IPS-18a (cell line): ENCODE results near the gene MYOM1.

Experiments used
- H3K27ac ChIP-seq: one replicate; pipeline ENCODE4 v1.5.1; 2013; ENCODE audit warnings: low read length
- H3K27me3 ChIP-seq: one replicate; pipeline ENCODE4 v1.6.1; 2013; ENCODE audit warnings: mild to moderate bottlenecking, low read length; ENCODE audit not compliant: control insufficient read depth, insufficient read depth
- H3K36me3 ChIP-seq: one replicate; pipeline ENCODE4 v1.6.1; 2013; ENCODE audit warnings: low read depth, low read length; ENCODE audit not compliant: control insufficient read depth
- H3K4me1 ChIP-seq: one replicate; pipeline ENCODE4 v1.6.1; 2013; ENCODE audit warnings: low read depth, low read length; ENCODE audit not compliant: control insufficient read depth
- H3K4me3 ChIP-seq: one replicate; pipeline ENCODE4 v1.5.1; 2013; ENCODE audit warnings: low read length
- H3K9ac ChIP-seq: one replicate; pipeline ENCODE4 v1.6.1; 2013; ENCODE audit warnings: mild to moderate bottlenecking, low read length, moderate library complexity
- H3K9me3 ChIP-seq: one replicate; pipeline ENCODE4 v1.6.1; 2013; ENCODE audit warnings: low read depth, low read length; ENCODE audit not compliant: control insufficient read depth

Gene MYOM1

GRCh38 chr18:3247240-3248061, 27.7 kb upstream of the MYOM1 start, which contains the start of gene MYL12A:
MYL12A (plus strand) TSS chr18:3247801; CDS start chr18:3253248, 5,447 bp downstream.
- Histone ChIP-seq H3K4me3 (peak within 1 kb of the TSS; percentile 90), H3K9ac (peak within 1 kb of the TSS; percentile 99), H3K27me3 (peaks cover 4% of the 10 kb centered on the region), H3K36me3 (peaks cover 10% of the 10 kb centered on the region), H3K27ac (peak within 1 kb of the TSS; percentile 100), H3K4me1 (peaks cover 19% of the 10 kb centered on the region), H3K9me3 (no peaks in the 10 kb centered on the region)

GRCh38 chr18:3246635-3247239, 27.0 kb upstream of the MYOM1 start:
- Histone ChIP-seq H3K36me3 (peaks cover 10% of the 10 kb centered on the region), H3K4me1 (peaks cover 19% of the 10 kb centered on the region), H3K27ac (no peak overlapping the region), H3K4me3 (peak overlapping the region; percentile 90), H3K27me3 (peaks cover 4% of the 10 kb centered on the region), H3K9me3 (no peaks in the 10 kb centered on the region), H3K9ac (peak overlapping the region; percentile 99)

- H3K4me1 ChIP-seq = peaks cover 19% of the 10 kb centered on the region
- peak overlapping the region; percentile 90 for H3K4me3 ChIP-seq
- no peak overlapping the region for H3K27ac ChIP-seq
- peaks cover 10% of the 10 kb centered on the region for H3K36me3 ChIP-seq
- no peaks in the 10 kb centered on the region for H3K9me3 ChIP-seq
- peaks cover 4% of the 10 kb centered on the region for H3K27me3 ChIP-seq
- peak overlapping the region; percentile 99 for H3K9ac ChIP-seq
These were observed 26.3 kb upstream of the MYOM1 start for GRCh38 chr18:3245853-3246634.

GRCh38 chr18:3245185-3245564, 25.4 kb upstream of the MYOM1 start:
- H3K4me1 ChIP-seq = peaks cover 19% of the 10 kb centered on the region
- H3K27ac ChIP-seq = no peak overlapping the region
- no peaks in the 10 kb centered on the region for H3K9me3 ChIP-seq
- peaks cover 5% of the 10 kb centered on the region for H3K36me3 ChIP-seq
- no peak overlapping the region for H3K4me3 ChIP-seq
- H3K27me3 ChIP-seq = peaks cover 4% of the 10 kb centered on the region
- no peak overlapping the region for H3K9ac ChIP-seq

GRCh38 chr18:3238742-3239141, 19.0 kb upstream of the MYOM1 start:
- Histone ChIP-seq H3K9ac (no peak overlapping the region), H3K27ac (no peak overlapping the region)

GRCh38 chr18:3236470-3236869, 16.7 kb upstream of the MYOM1 start:
- Histone ChIP-seq H3K4me3 (no peak overlapping the region), H3K9ac (no peak overlapping the region), H3K27ac (no peak overlapping the region), H3K9me3 (no peaks in the 10 kb centered on the region), H3K27me3 (no peaks in the 10 kb centered on the region), H3K4me1 (no peaks in the 10 kb centered on the region), H3K36me3 (no peaks in the 10 kb centered on the region)

More at GRCh38 chr18:3238742-3239141, 19.0 kb upstream of the MYOM1 start:
- Histone ChIP-seq H3K36me3 (no peaks in the 10 kb centered on the region), H3K4me3 (no peak overlapping the region), H3K27me3 (no peaks in the 10 kb centered on the region), H3K9me3 (no peaks in the 10 kb centered on the region), H3K4me1 (no peaks in the 10 kb centered on the region)

- Histone ChIP-seq H3K36me3 (no peaks in the 10 kb centered on the region), H3K27ac (no peak overlapping the region), H3K4me3 (no peak overlapping the region), H3K9ac (no peak overlapping the region), H3K4me1 (peaks cover 4% of the 10 kb centered on the region), H3K9me3 (no peaks in the 10 kb centered on the region), H3K27me3 (no peaks in the 10 kb centered on the region)
These were observed 16.1 kb upstream of the MYOM1 start for GRCh38 chr18:3235846-3236245.

GRCh38 chr18:3234457-3234856, 14.7 kb upstream of the MYOM1 start:
- Histone ChIP-seq H3K9ac (no peak overlapping the region), H3K4me1 (peaks cover 4% of the 10 kb centered on the region), H3K36me3 (no peaks in the 10 kb centered on the region), H3K27me3 (no peaks in the 10 kb centered on the region), H3K9me3 (no peaks in the 10 kb centered on the region), H3K4me3 (no peak overlapping the region), H3K27ac (no peak overlapping the region)

GRCh38 chr18:3233433-3234168, 13.8 kb upstream of the MYOM1 start:
- H3K9ac ChIP-seq = no peak overlapping the region
- H3K4me1 ChIP-seq = peaks cover 4% of the 10 kb centered on the region
- no peak overlapping the region for H3K4me3 ChIP-seq
- no peaks in the 10 kb centered on the region for H3K9me3 ChIP-seq
- no peaks in the 10 kb centered on the region for H3K36me3 ChIP-seq
- no peaks in the 10 kb centered on the region for H3K27me3 ChIP-seq
- no peak overlapping the region for H3K27ac ChIP-seq

- Histone ChIP-seq H3K36me3 (no peaks in the 10 kb centered on the region), H3K9ac (no peak overlapping the region)
These were observed 13.2 kb upstream of the MYOM1 start for GRCh38 chr18:3233004-3233403.

More at GRCh38 chr18:3233004-3233403, 13.2 kb upstream of the MYOM1 start:
- Histone ChIP-seq H3K9me3 (no peaks in the 10 kb centered on the region), H3K27ac (no peak overlapping the region), H3K4me3 (no peak overlapping the region), H3K27me3 (no peaks in the 10 kb centered on the region), H3K4me1 (peaks cover 4% of the 10 kb centered on the region)
